Transverse colon (tissue), 4 donors: ENCODE data around the gene RAB11FIP3. TPM values are rescaled to one million over a fixed set of nuclear protein-coding genes. Genes with fewer than 3 reads are reported as not detected.

Experiments
- DNase-seq: peaks from one replicate; pipeline ENCODE4 v3.0.0-alpha.2; 2019
- H3K27ac ChIP-seq, 4 donors: fragments of 200-600 bp; sonication (generic); 2 replicates each; pipeline ENCODE4 v1.5.1; 2016 to 2018; ENCODE audit warnings: inconsistent platforms in 4 of 4
- H3K27me3 ChIP-seq: fragments of 200-600 bp; sonication (generic); 2 replicates; pipeline ENCODE4 v1.5.1; 2017; ENCODE audit warnings: inconsistent platforms
- H3K36me3 ChIP-seq, 4 donors: fragments of 200-600 bp; sonication (generic); 2 replicates each; pipeline ENCODE4 v1.5.1; 2017 to 2019; ENCODE audit warnings: inconsistent platforms in 4 of 4
- H3K4me1 ChIP-seq, 4 donors: fragments of 200-600 bp; sonication (generic); 2 replicates each; pipeline ENCODE4 v1.5.1; 2017 to 2020; ENCODE audit warnings: inconsistent platforms in 4 of 4
- H3K4me3 ChIP-seq, 4 donors: fragments of 200-600 bp; sonication (generic); 1 replicate in 1 of 4; 2 replicates in 3 of 4; pipeline versions ENCODE4 v1.5.1 to v1.6.1; 2017 to 2019; ENCODE audit warnings: inconsistent platforms in 4 of 4
- H3K9me3 ChIP-seq, 2 donors: fragments of 200-600 bp; sonication (generic); 2 replicates each; pipeline ENCODE4 v1.5.1; 2017 to 2019; ENCODE audit warnings: inconsistent platforms in 2 of 2
- CTCF ChIP-seq, 5 experiments: fragments of 200-600 bp in 3 of 5; fragments of 450-650 bp in 2 of 5; sonication (generic) in 3 of 5; IDR thresholded peaks; 1 replicate in 2 of 5; 2 replicates in 3 of 5; pipeline ENCODE4 v1.5.1; 2016 to 2017; ENCODE audit warnings: antibody characterized with exemption in 5 of 5, inconsistent platforms in 3 of 5, mild to moderate bottlenecking in 2 of 5, moderate library complexity in 1 of 5
- EP300 ChIP-seq: sonication (generic); formaldehyde crosslinking; IDR thresholded peaks from one replicate; pipeline ENCODE4 v1.6.1; 2017; ENCODE audit warnings: antibody characterized with exemption, low read depth
- POLR2A ChIP-seq: fragments of 450-650 bp; IDR thresholded peaks from one replicate; pipeline ENCODE4 v1.6.1; 2016; ENCODE audit warnings: antibody characterized with exemption, mild to moderate bottlenecking, moderate library complexity
- POLR2AphosphoS5 ChIP-seq, 3 donors: sonication (generic); formaldehyde crosslinking; IDR thresholded peaks; one replicate each; pipeline ENCODE4 v1.6.1; 2016; ENCODE audit warnings: antibody characterized with exemption in 3 of 3
- WGBS, 2 donors: methylation state at CpG; one replicate each; pipeline ENCODE4 v1.1.5; 2018; ENCODE audit warnings: low coverage in 1 of 2; 5-methylcytosine and 5-hydroxymethylcytosine counted together
- in situ Hi-C, 4 donors: fragments of 200-750 bp; cut with MboI; loops; one replicate each; pipeline versions ENCODE4 v1.15.0 to v1.15.1; 2017; ENCODE audit warnings: low sequenced_read_pairs in 3 of 4, low pct_ligation_motif_present in 1 of 4, low pct_unique_long_range_greater_than_20kb in 1 of 4
- intact Hi-C: fragments of 100-400 bp; cut with DNase I; formaldehyde crosslinking; loops from one replicate; pipeline ENCODE4 v1.15.1; 2023; ENCODE audit warnings: low total_unique reads
- total RNA-seq, 4 donors: library from RNA; depleted of rRNA; stranded (reverse); fragments of >200 nt; gene quantifications; one replicate each; pipeline ENCODE4 v1.1.0, GENCODE V29; 2016

Gene RAB11FIP3
- total RNA-seq, 4 donors from 2014 or later, result 21.6 to 56.5 (median 42.2) TPM

- TF ChIP-seq POLR2AphosphoS5 (IDR thresholded peaks at IDR 0.05) (no peak), EP300 (no peak), CTCF (IDR thresholded peaks at IDR 0.05) (no peak), POLR2A (no peak)
- Histone ChIP-seq H3K27ac (no peak overlapping the region), H3K9me3 (no peaks in the 10 kb centered on the region), H3K27me3 (peaks cover 88% of the 10 kb centered on the region), H3K4me3 (no peak overlapping the region), H3K4me1 (peaks cover 9 to 18% (median 11%) of the 10 kb centered on the region in 4 donors), H3K36me3 (no peaks in the 10 kb centered on the region)
- in situ Hi-C loops, result no loop called here
- DNase-seq, result no peak
- 51% methylated on average over 14 of the region's 15 CpGs; no CpG with 5 or more reads in 1 of the 2 donors for WGBS, 2 donors
- intact Hi-C loops, result no loop called here
These were observed 136.0 kb downstream of the RAB11FIP3 start for GRCh38 chr16:561413-561794.

- no peaks in the 10 kb centered on the region for H3K36me3 ChIP-seq
- 72 to 78% methylated on average over 5 to 28 of the region's 43 CpGs for WGBS, 2 donors
- no peak for DNase-seq
- H3K27ac ChIP-seq, result no peak overlapping the region
- TF ChIP-seq CTCF (IDR thresholded peaks at IDR 0.05) (no peak), POLR2AphosphoS5 (IDR thresholded peaks at IDR 0.05) (no peak), EP300 (no peak), POLR2A (no peak)
- in situ Hi-C loops, result no loop called here
- peaks cover 16 to 27% (median 19%) of the 10 kb centered on the region in 4 donors for H3K4me1 ChIP-seq
- peaks cover 80% of the 10 kb centered on the region for H3K27me3 ChIP-seq
- no peaks in the 10 kb centered on the region for H3K9me3 ChIP-seq
- intact Hi-C loops, result no loop called here
- H3K4me3 ChIP-seq, result no peak overlapping the region
These were observed 136.8 kb downstream of the RAB11FIP3 start for GRCh38 chr16:561957-562938.

- no peak overlapping the region for H3K27ac ChIP-seq
- DNase-seq, result no peak
- in situ Hi-C loops (no loop called here), intact Hi-C loops (no loop called here)
- H3K4me1 ChIP-seq, result peaks cover 16 to 33% (median 23%) of the 10 kb centered on the region in 4 donors
- no peaks in the 10 kb centered on the region for H3K36me3 ChIP-seq
- TF ChIP-seq POLR2AphosphoS5 (IDR thresholded peaks at IDR 0.05) (no peak), EP300 (no peak), CTCF (IDR thresholded peaks at IDR 0.05) (no peak), POLR2A (no peak)
- H3K4me3 ChIP-seq, result no peak overlapping the region
- peaks cover 71% of the 10 kb centered on the region for H3K27me3 ChIP-seq
- 60% methylated on average over 28 of the region's 30 CpGs; no CpG with 5 or more reads in 1 of the 2 donors for WGBS, 2 donors
- H3K9me3 ChIP-seq, result no peaks in the 10 kb centered on the region
These were observed 137.7 kb downstream of the RAB11FIP3 start for GRCh38 chr16:563072-563644.

GRCh38 chr16:564690-565418 is 139.4 kb downstream of the RAB11FIP3 start:
- Histone ChIP-seq H3K4me1 (peaks cover 28 to 36% (median 30%) of the 10 kb centered on the region in 4 donors), H3K36me3 (no peaks in the 10 kb centered on the region), H3K27me3 (peaks cover 54% of the 10 kb centered on the region), H3K9me3 (no peaks in the 10 kb centered on the region), H3K4me3 (no peak overlapping the region), H3K27ac (no peak overlapping the region)
- intact Hi-C loops (no loop called here), in situ Hi-C loops (no loop called here)
- WGBS, 2 donors, result 78% methylated on average over 28 of the region's 42 CpGs; no CpG with 5 or more reads in 1 of the 2 donors
- no peak for DNase-seq
- TF ChIP-seq EP300, result no peak
- TF ChIP-seq POLR2A, result no peak
- TF ChIP-seq POLR2AphosphoS5 (IDR thresholded peaks at IDR 0.05), result no peak
- TF ChIP-seq CTCF (IDR thresholded peaks at IDR 0.05), result no peak
